Measurements from ENCODE around the gene SMARCC1.

The SMARCC1 gene

GRCh38 chr3:47577583-47578118 lies 204.0 kb downstream of the SMARCC1 start:
- TF ChIP-seq POLR2A (IDR thresholded peaks at IDR 0.05; ENCODE audit: extremely low read depth, insufficient read length): no peak
- TF ChIP-seq CTCF (IDR thresholded peaks at IDR 0.05; ENCODE audit: low read depth, low read length): no peak
- TF ChIP-seq MYC (IDR thresholded peaks at IDR 0.05; ENCODE audit: low read depth, low read length): no peak
- TF ChIP-seq MAX (IDR thresholded peaks at IDR 0.05; ENCODE audit: low read depth, low read length): no peak
- no peak overlapping the region for H3K4me3 ChIP-seq (ENCODE audit: low read depth, low read length)
- DNase-seq (ENCODE audit: low read depth): no peak

GRCh38 chr3:47573190-47574172 lies 208.2 kb downstream of the SMARCC1 start:
- TF ChIP-seq MYC (IDR thresholded peaks at IDR 0.05; ENCODE audit: low read depth, low read length): no peak
- TF ChIP-seq POLR2A (IDR thresholded peaks at IDR 0.05; ENCODE audit: extremely low read depth, insufficient read length): no peak
- no peak for TF ChIP-seq MAX (IDR thresholded peaks at IDR 0.05; ENCODE audit: low read depth, low read length)
- no peak for TF ChIP-seq CTCF (IDR thresholded peaks at IDR 0.05; ENCODE audit: low read depth, low read length)

GRCh38 chr3:47571391-47572175 lies 210.1 kb downstream of the SMARCC1 start:
- DNase-seq (ENCODE audit: low read depth): no peak
- no peak overlapping the region for H3K4me3 ChIP-seq (ENCODE audit: low read depth, low read length)
- TF ChIP-seq CTCF (IDR thresholded peaks at IDR 0.05; ENCODE audit: low read depth, low read length) (no peak), POLR2A (IDR thresholded peaks at IDR 0.05; ENCODE audit: extremely low read depth, insufficient read length) (no peak), MYC (IDR thresholded peaks at IDR 0.05; ENCODE audit: low read depth, low read length) (no peak)

More at GRCh38 chr3:47573190-47574172, 208.2 kb downstream of the SMARCC1 start:
- DNase-seq (ENCODE audit: low read depth): no peak
- no peak overlapping the region for H3K4me3 ChIP-seq (ENCODE audit: low read depth, low read length)

- H3K4me3 ChIP-seq (ENCODE audit: low read depth, low read length): no peak overlapping the region
- no peak for DNase-seq (ENCODE audit: low read depth)
- no peak for TF ChIP-seq MYC (IDR thresholded peaks at IDR 0.05; ENCODE audit: low read depth, low read length)
- no peak for TF ChIP-seq POLR2A (IDR thresholded peaks at IDR 0.05; ENCODE audit: extremely low read depth, insufficient read length)
- TF ChIP-seq CTCF (IDR thresholded peaks at IDR 0.05; ENCODE audit: low read depth, low read length): no peak
- no peak for TF ChIP-seq MAX (IDR thresholded peaks at IDR 0.05; ENCODE audit: low read depth, low read length)
These were observed 212.8 kb downstream of the SMARCC1 start for GRCh38 chr3:47568901-47569300.

- DNase-seq (ENCODE audit: low read depth): no peak
- H3K4me3 ChIP-seq (ENCODE audit: low read depth, low read length): no peak overlapping the region
- TF ChIP-seq MYC (IDR thresholded peaks at IDR 0.05; ENCODE audit: low read depth, low read length) (no peak), CTCF (IDR thresholded peaks at IDR 0.05; ENCODE audit: low read depth, low read length) (no peak), POLR2A (IDR thresholded peaks at IDR 0.05; ENCODE audit: extremely low read depth, insufficient read length) (no peak), MAX (IDR thresholded peaks at IDR 0.05; ENCODE audit: low read depth, low read length) (no peak)
These were observed 214.5 kb downstream of the SMARCC1 start for GRCh38 chr3:47567149-47567548.
